Measurements from ENCODE around the gene PRM1. TPM values are rescaled to one million over a fixed set of nuclear protein-coding genes. Genes with fewer than 3 reads are reported as not detected.
"Not testable (repeated sequence)": the region's sequence is repeated elsewhere in the genome, so short reads cannot be mapped to it uniquely, and the experiment has no call there.

PRM1 gene
- total RNA-seq, 1 donor = not detected

DNA sequence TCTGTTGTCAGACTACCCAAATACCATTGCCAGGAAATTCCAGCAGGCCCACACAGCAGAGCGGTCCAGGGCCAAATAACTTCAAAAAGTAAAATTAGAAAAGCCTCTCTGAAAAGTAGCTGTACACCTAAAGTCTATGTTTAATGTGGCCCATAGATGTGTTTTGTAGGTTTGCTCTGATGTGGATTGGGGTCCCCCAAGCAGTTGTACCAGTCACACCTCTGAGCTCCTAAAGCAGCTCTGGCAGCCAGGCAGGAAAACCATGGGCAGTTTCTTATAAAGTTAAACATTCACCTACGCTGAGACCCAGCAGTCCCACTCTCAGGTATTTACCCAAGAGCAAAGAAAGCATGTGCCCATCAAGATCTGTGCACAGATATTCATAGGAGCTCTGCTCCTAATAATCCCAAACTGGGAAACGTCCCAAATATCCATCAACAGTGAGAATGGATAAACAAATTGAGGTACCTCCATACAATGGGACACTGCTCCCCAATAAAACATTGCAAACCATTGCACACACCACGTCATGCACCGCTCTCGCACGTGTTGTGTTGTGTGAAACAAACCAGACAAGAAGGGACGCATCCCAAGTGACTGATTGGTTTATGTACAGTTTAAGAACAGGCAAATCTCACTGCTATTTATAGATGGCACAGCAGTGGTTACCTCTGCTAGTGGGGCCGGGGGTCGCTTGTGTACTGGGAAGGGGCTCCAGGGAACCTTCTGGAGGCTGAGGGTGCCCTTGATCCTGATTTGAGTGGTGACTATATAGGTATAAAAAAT is 15.8 kb upstream of the PRM1 start:
- no peak for DNase-seq (ENCODE audit: low read depth)
- no peak overlapping the region for H3K4me3 ChIP-seq (ENCODE audit: low read depth, low read length)
- TF ChIP-seq, protein P1, sequence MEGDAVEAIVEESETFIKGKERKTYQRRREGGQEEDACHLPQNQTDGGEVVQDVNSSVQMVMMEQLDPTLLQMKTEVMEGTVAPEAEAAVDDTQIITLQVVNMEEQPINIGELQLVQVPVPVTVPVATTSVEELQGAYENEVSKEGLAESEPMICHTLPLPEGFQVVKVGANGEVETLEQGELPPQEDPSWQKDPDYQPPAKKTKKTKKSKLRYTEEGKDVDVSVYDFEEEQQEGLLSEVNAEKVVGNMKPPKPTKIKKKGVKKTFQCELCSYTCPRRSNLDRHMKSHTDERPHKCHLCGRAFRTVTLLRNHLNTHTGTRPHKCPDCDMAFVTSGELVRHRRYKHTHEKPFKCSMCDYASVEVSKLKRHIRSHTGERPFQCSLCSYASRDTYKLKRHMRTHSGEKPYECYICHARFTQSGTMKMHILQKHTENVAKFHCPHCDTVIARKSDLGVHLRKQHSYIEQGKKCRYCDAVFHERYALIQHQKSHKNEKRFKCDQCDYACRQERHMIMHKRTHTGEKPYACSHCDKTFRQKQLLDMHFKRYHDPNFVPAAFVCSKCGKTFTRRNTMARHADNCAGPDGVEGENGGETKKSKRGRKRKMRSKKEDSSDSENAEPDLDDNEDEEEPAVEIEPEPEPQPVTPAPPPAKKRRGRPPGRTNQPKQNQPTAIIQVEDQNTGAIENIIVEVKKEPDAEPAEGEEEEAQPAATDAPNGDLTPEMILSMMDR (IDR thresholded peaks at IDR 0.05; ENCODE audit: insufficient read depth, low read length) = no peak

- TF ChIP-seq, protein P1 (IDR thresholded peaks at IDR 0.05; ENCODE audit: insufficient read depth, low read length) = no peak
- no peak overlapping the region for H3K4me3 ChIP-seq (ENCODE audit: low read depth, low read length)
- DNase-seq (ENCODE audit: low read depth) = no peak
Measured at GRCh38 chr16:11296351-11296705, 15.2 kb upstream of the PRM1 start.

GRCh38 chr16:11295672-11296071 is 14.5 kb upstream of the PRM1 start:
- no peak for DNase-seq (ENCODE audit: low read depth)
- TF ChIP-seq, protein P1 (IDR thresholded peaks at IDR 0.05; ENCODE audit: insufficient read depth, low read length) = no peak
- H3K4me3 ChIP-seq (ENCODE audit: low read depth, low read length) = no peak overlapping the region

DNA sequence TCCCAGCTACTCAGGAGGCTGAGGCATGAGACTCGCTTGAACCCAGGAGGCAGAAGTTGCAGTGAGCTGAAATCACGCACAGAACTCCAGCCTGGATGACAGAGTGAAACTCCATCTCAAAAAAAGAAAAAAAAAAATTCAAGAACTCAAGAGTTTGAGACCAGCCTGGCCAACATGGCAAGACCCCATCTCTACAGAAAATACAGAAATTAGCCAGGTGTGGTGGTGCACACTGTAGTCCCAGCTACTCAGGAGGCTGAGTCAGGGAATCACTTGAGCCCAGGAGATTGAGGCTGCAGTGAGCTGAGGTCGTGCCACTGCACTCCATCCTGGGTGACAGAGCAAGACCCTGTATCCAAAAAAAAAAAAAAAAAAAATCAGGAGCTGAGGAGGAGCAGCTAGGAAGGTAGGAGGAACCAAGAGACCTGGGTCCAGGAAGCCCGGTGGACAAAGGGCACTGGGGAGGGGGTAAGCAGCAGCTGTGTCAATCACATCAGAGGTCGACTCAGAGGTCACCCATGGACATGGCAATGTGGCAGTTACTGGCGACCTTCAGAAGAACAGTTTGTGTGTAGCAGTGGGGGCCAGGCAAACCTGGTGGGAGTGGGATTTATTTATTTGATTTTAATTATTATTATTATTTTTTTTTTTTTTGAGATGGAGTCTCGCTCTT is 11.1 kb upstream of the PRM1 start:
- H3K4me3 ChIP-seq (ENCODE audit: low read depth, low read length) = no peak overlapping the region
- DNase-seq (ENCODE audit: low read depth) = no peak
- TF ChIP-seq, protein P1 (IDR thresholded peaks at IDR 0.05; ENCODE audit: insufficient read depth, low read length) = no peak

- no peak for DNase-seq (ENCODE audit: low read depth)
Measured at GRCh38 chr16:11291091-11291703, 10.1 kb upstream of the PRM1 start.

DNA sequence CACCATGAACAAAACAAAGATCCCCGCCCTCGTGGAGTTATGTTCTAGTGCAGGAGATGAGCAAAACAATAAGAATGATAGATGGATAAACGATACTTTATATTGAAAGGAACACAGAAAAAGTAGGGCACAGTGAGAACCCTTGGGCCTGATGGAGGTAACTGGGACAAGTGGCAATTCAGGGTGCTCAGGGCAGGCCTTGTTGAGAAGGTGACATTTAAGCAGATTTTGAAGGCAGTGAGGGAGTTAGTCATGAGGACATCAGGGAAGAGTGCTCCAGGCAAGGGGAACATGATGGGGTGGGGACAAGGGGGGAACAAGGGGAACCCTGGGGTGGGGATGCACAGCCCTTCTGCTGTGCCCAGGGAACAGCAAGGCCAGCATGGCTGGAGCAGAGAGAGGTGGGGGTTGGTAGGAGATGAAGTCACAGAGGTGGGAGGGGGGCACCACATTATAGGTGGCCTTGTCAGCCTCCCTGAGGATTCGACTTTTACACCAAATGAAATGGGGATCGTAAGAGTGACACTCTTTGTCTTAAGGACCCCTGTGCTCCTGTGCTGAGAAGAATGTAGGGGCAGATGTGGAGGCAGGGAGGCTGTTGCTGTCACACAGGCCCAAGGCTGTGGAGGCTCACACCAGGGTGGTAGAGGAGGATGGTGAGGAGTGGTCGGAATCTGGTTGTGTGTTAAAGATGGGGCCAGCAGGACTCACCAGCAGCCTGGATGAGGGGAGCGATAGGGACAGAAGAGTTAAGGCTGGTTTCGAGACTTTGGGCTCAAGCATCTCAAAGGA is 9.2 kb upstream of the PRM1 start:
- TF ChIP-seq, protein P1 (IDR thresholded peaks at IDR 0.05; ENCODE audit: insufficient read depth, low read length) = no peak
- no peak for DNase-seq (ENCODE audit: low read depth)
- H3K4me3 ChIP-seq (ENCODE audit: low read depth, low read length) = no peak overlapping the region

More at GRCh38 chr16:11291091-11291703, 10.1 kb upstream of the PRM1 start:
- H3K4me3 ChIP-seq (ENCODE audit: low read depth, low read length) = no peak overlapping the region
- TF ChIP-seq, protein P1 (IDR thresholded peaks at IDR 0.05; ENCODE audit: insufficient read depth, low read length) = no peak

DNA sequence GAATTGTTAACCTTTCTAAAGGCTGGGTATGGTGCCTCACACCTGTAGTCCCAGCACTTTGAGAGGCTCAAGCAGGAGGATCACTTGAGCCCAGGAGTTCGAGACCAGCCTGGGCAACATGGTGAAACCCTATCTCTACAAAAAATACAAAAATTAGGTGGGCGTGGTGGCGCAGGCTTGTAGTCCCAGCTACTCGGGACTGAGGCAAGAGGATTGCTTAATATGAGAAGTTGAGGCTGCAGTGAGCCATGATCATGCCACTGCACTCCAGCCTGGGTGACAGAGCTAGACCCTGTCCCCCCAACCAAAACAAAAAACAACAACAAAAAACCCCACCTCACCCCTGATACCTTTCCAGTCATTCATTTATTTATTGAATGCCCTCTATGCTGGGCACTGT is 8.6 kb upstream of the PRM1 start:
- DNase-seq (ENCODE audit: low read depth); H3K4me3 ChIP-seq (ENCODE audit: low read depth, low read length): not testable (repeated sequence)

Measured in fibroblast of the aortic adventitia (primary cell).